GM12878 (cell line): Measurements from ENCODE around the gene SNX22. TPM values are rescaled to one million over a fixed set of nuclear protein-coding genes. Genes with fewer than 3 reads are reported as not detected.

ENCODE experiments used
- HCFC1 ChIP-seq: fragments of 150-350 bp; IDR thresholded peaks from 2 replicates; pipeline ENCODE4 v1.6.1; 2014; ENCODE audit warnings: low read length
- POU2F2 ChIP-seq: IDR thresholded peaks from 3 replicates; pipeline ENCODE4 v1.6.1; 2011; ENCODE audit warnings: low read depth, mild to moderate bottlenecking, low read length, borderline replicate concordance
- SMAD1 ChIP-seq: fragments of 450-650 bp; IDR thresholded peaks from 2 replicates; pipeline ENCODE4 v1.6.1; 2018; ENCODE audit warnings: mild to moderate bottlenecking, low read depth; ENCODE audit not compliant: partially characterized antibody
- TCF12 ChIP-seq: IDR thresholded peaks from 2 replicates; pipeline ENCODE4 v1.6.1; 2011; ENCODE audit warnings: low read depth, mild to moderate bottlenecking, low read length
- polyA plus RNA-seq, 11 experiments: library from polyadenylated mRNA; depleted of rRNA in 4 of 11; unstranded in 6 of 11; stranded (reverse) in 5 of 11; fragments of >200 nt; fragmentation: Nextera tagmentation in 4 of 11; fragmentation: Illumina TruSeq in 1 of 11; extraction: Ambion mirVana in 4 of 11; extraction: Trizol in 1 of 11; gene quantifications; 1 replicate in 1 of 11; 2 replicates in 10 of 11; pipeline versions ENCODE4 v1.2.1 to v1.2.3, GENCODE V29; 2011 to 2016; ENCODE audit warnings: inconsistent platforms in 2 of 11, missing spikeins in 2 of 11, low read depth in 1 of 11
- total RNA-seq, 4 experiments: library from RNA; depleted of rRNA in 3 of 4; stranded (reverse); fragments of >200 nt in 3 of 4; fragmentation: Illumina TruSeq in 1 of 4; extraction: Trizol in 1 of 4; gene quantifications; 2 replicates each; pipeline versions ENCODE4 v1.2.1 to v1.2.3, GENCODE V29; 2013 to 2021
- TF ChIP-seq, protein P1 (sequence below): fragments of 450-650 bp; IDR thresholded peaks from 2 replicates; pipeline ENCODE4 v1.6.1; 2016; ENCODE audit warnings: mild to moderate bottlenecking
- TF ChIP-seq, protein P2 (sequence below): fragments of 450-650 bp; IDR thresholded peaks from 2 replicates; pipeline ENCODE4 v1.6.1; 2017; ENCODE audit warnings: borderline replicate concordance
- TF ChIP-seq, protein P3 (sequence below): IDR thresholded peaks from 2 replicates; pipeline ENCODE4 v1.6.1; 2012; ENCODE audit warnings: improper control_type of control experiment, low read depth, low read length; ENCODE audit not compliant: insufficient replicate concordance

SNX22 gene
- total and polyA plus RNA-seq, 10 of the 15 experiments (the other 5 are each of a cell fraction or from before 2014, with no cell fraction given) = 4.4 to 29.0 (median 8.7) TPM

DNA sequence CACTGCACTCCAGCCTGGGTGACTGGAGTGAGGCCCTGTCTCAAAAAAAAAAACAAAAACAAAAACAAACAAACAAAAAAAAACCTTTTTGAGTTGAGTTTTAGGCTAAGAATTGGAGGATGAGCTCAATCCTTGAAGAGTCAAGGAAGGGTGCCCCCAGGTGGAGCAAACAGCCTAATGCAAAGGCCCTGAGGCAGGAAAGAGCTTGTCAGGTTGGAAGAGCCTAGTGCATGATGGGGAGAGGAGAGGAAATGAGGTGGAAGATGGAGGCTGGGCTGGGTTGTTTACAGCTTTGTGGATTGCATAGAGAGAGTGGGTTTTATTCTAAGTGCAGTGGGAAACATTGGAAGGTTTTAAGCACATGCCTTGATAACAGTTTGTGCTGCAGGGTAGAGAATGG, 2.1 kb upstream of the SNX22 start (continued):
- TF ChIP-seq SMAD1 (no peak), POU2F2 (no peak), TCF12 (no peak), HCFC1 (no peak)
- TF ChIP-seq, protein P1, sequence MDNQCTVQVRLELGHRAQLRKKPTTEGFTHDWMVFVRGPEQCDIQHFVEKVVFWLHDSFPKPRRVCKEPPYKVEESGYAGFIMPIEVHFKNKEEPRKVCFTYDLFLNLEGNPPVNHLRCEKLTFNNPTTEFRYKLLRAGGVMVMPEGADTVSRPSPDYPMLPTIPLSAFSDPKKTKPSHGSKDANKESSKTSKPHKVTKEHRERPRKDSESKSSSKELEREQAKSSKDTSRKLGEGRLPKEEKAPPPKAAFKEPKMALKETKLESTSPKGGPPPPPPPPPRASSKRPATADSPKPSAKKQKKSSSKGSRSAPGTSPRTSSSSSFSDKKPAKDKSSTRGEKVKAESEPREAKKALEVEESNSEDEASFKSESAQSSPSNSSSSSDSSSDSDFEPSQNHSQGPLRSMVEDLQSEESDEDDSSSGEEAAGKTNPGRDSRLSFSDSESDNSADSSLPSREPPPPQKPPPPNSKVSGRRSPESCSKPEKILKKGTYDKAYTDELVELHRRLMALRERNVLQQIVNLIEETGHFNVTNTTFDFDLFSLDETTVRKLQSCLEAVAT = no peak
- TF ChIP-seq, protein P2, sequence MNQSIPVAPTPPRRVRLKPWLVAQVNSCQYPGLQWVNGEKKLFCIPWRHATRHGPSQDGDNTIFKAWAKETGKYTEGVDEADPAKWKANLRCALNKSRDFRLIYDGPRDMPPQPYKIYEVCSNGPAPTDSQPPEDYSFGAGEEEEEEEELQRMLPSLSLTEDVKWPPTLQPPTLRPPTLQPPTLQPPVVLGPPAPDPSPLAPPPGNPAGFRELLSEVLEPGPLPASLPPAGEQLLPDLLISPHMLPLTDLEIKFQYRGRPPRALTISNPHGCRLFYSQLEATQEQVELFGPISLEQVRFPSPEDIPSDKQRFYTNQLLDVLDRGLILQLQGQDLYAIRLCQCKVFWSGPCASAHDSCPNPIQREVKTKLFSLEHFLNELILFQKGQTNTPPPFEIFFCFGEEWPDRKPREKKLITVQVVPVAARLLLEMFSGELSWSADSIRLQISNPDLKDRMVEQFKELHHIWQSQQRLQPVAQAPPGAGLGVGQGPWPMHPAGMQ = no peak
- TF ChIP-seq, protein P3, sequence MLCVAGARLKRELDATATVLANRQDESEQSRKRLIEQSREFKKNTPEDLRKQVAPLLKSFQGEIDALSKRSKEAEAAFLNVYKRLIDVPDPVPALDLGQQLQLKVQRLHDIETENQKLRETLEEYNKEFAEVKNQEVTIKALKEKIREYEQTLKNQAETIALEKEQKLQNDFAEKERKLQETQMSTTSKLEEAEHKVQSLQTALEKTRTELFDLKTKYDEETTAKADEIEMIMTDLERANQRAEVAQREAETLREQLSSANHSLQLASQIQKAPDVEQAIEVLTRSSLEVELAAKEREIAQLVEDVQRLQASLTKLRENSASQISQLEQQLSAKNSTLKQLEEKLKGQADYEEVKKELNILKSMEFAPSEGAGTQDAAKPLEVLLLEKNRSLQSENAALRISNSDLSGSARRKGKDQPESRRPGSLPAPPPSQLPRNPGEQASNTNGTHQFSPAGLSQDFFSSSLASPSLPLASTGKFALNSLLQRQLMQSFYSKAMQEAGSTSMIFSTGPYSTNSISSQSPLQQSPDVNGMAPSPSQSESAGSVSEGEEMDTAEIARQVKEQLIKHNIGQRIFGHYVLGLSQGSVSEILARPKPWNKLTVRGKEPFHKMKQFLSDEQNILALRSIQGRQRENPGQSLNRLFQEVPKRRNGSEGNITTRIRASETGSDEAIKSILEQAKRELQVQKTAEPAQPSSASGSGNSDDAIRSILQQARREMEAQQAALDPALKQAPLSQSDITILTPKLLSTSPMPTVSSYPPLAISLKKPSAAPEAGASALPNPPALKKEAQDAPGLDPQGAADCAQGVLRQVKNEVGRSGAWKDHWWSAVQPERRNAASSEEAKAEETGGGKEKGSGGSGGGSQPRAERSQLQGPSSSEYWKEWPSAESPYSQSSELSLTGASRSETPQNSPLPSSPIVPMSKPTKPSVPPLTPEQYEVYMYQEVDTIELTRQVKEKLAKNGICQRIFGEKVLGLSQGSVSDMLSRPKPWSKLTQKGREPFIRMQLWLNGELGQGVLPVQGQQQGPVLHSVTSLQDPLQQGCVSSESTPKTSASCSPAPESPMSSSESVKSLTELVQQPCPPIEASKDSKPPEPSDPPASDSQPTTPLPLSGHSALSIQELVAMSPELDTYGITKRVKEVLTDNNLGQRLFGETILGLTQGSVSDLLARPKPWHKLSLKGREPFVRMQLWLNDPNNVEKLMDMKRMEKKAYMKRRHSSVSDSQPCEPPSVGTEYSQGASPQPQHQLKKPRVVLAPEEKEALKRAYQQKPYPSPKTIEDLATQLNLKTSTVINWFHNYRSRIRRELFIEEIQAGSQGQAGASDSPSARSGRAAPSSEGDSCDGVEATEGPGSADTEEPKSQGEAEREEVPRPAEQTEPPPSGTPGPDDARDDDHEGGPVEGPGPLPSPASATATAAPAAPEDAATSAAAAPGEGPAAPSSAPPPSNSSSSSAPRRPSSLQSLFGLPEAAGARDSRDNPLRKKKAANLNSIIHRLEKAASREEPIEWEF = no peak
